GM12873 (cell line): ENCODE measurements around the gene TXN.

ENCODE experiments used
- TF ChIP-seq, protein P1 (sequence below): IDR thresholded peaks from 2 replicates; pipeline ENCODE4 v1.5.1; 2012; ENCODE audit warnings: low read depth, mild to moderate bottlenecking, moderate library complexity, low read length, control low read depth; ENCODE audit not compliant: insufficient read depth; ENCODE audit errors: missing control alignments

The TXN gene

DNA sequence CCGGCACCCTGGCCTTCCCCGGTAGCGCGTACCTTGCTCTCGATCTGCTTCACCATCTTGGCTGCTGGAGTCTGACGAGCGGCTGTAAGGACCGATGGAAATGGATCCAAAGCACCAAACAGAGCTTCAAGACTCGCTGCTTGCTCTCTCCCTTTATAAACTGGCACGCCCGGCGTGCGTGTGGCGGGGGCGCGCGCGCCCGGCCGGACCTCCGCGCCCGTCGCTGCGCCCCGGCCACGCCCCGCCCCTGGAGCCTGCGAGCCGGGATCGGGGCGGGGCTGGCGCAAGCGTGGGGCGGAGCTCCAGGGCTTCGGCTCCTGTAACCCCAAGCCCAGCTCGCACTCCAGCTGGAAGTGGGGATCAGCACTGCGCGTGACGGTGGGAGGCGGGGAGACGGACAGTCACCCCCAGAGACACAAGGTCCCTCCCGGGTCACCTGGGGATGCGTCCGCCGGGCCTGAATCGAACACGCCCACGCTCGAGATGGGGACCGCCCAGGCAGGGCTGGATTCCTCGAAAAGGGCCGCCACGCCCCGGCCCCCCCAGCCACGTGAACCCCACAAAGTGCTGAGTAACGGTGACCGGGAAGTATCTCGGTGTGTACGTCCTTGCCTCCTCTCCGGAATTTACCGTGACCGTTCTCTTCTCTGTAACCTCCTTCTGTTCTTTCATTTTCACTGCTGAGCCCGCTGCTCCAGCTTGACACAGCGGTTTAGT, at the start of gene TXN:
Gene TXN (minus strand): TSS at position 128 of the 717 bp plus-strand sequence. CDS start 72 bp downstream, at position 56.
- TF ChIP-seq, protein P1, sequence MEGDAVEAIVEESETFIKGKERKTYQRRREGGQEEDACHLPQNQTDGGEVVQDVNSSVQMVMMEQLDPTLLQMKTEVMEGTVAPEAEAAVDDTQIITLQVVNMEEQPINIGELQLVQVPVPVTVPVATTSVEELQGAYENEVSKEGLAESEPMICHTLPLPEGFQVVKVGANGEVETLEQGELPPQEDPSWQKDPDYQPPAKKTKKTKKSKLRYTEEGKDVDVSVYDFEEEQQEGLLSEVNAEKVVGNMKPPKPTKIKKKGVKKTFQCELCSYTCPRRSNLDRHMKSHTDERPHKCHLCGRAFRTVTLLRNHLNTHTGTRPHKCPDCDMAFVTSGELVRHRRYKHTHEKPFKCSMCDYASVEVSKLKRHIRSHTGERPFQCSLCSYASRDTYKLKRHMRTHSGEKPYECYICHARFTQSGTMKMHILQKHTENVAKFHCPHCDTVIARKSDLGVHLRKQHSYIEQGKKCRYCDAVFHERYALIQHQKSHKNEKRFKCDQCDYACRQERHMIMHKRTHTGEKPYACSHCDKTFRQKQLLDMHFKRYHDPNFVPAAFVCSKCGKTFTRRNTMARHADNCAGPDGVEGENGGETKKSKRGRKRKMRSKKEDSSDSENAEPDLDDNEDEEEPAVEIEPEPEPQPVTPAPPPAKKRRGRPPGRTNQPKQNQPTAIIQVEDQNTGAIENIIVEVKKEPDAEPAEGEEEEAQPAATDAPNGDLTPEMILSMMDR, result no peak

DNA sequence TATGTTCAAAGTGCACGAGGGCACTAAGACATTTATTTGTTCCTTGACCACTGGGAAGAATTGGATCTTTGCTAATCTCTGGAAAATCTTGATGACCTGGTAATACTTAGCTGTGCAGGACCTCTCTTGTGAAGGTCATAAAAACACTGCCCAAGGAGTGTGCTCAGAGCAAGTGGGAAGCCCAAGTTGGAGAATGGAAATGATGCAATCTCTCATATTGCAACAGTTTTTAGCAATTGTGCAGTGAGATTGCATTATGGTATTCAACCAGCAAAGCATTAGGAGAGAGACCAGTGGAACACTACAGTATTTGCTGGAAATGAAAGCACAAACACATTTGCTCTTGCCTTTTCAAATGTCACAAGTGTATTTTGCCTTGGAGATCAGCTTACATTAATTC, 46.8 kb upstream of the TXN start:
- TF ChIP-seq, protein P1, result no peak

DNA sequence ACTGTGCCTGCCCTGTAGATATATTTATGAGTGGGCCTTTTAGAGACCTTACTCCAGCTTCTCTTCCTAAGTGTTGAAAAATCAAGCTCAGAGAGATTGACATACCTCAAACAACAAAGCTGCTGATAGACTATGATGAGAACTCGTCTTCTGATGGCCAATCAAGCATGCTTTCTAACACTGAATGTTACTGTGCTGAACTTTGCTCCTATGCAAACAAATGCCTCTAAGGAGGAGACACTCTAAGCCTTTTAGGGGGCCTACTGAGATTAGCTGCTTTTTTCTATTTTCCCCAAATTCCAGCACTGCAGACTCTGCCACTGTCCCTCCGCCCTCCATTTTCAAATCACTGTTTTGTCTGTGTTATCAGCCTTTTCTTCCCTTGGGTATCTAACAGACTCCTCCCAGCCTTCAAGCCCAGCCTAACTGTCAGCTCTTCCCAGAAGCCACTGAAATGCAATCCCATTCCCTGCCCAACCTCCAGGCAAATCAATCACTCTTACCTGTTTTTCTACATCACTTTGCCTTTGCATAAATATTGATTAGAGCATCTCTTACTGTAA, 41.8 kb upstream of the TXN start:
- TF ChIP-seq, protein P1, result no peak

DNA sequence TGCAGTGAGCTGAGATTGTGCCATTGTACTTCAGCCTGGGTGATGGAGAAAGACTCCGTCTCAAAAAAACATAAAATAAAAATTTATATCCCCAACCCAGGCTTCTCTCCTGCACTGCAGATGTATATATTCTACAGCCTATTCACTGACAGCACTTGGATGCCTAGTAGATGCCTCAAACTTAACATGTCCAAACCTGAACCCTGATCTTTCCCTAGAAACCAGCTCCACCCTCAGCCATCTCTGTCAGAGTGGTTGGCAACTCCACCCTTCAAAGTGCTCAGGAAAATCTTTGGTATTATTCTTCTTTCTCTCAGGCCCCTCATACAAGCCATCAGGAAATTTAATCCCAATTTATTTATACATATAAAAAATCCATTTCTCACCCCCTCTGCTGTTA, 36.9 kb upstream of the TXN start:
- TF ChIP-seq, protein P1, result no peak

DNA sequence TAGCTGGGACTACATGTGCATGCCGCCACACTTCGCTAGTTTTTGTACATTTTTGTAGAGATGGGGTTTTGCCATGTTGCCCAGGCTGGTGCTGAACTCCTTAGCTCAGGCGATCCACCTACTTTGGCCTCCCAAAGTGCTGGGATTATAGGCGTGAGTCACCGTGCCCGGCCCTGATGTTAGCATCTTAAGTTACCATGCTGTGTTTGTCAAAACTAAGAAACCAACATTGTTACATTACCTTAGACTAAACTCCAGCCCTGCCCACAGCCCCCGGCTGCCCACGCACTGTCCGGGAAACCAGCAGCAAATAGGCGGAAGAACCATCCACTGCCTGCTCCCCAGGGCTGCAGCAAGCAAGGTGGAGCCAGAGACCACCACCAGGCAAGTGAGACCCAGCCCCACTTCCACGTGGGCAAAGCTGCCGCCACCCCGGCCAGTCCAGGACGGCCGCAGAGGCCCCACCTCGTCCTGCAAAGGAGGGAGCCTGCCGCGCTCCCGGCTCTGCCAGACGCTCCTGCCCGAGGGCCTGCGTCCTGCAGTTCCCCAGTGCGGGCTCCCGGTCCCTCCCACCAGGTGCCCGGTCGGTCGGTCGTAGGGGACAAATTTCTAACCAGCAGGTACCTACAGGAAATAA, 35.7 kb upstream of the TXN start:
- TF ChIP-seq, protein P1, result no peak

DNA sequence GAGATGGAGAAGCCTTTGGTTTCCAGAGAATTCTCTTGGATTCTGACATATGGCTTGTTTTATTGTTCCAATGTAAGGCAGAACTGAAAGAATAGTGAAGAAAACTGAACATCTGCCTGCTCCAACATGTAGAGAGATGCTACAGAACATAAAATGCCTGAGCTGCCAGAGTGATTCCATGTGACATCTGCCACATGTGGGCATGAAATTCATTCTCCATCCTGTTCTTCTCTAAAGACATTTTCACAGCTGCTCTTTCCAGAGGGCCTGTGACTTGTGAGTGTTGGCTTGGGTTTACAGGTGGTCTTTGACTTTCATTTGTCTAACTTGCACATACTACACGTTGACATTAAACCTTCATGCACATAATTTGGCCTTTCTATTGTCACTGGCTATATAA, 33.7 kb upstream of the TXN start:
- TF ChIP-seq, protein P1, result no peak

DNA sequence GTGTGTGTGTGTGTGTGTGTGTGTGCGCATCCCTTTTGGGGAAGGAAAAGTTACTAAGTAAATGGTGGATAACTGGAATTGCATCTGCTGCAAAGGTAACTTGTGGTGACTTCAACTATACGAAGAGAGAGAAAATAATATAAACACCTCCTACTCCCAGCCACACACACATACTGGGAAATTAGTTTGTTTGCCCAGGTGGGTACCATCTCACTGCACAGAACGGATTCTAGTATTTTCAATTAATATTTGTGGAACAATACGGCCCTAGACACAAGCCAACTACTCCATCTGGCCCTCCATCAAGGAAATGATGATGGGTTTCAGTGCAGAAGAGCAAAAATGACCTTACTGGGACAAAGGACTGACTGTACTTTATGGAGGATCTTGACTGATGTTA, 32.2 kb upstream of the TXN start:
- TF ChIP-seq, protein P1, result no peak
